HepG2 (cell line): ENCODE measurements around the gene LMAN2L. TPM values are rescaled to one million over a fixed set of nuclear protein-coding genes. Genes with fewer than 3 reads are reported as not detected.

ENCODE experiments used
- ELF1 ChIP-seq: sonication (generic); formaldehyde crosslinking; IDR thresholded peaks from 2 replicates; pipeline ENCODE4 v1.4.0; 2020; ENCODE audit warnings: missing genetic modification reagents
- HNRNPUL1 ChIP-seq: fragments of 200-400 bp; formaldehyde crosslinking; IDR thresholded peaks from 2 replicates; pipeline ENCODE4 v1.6.1; 2017; ENCODE audit warnings: low read depth, mild to moderate bottlenecking, low read length, moderate library complexity
- HOXA7 ChIP-seq: sonication (generic); formaldehyde crosslinking; IDR thresholded peaks from 2 replicates; pipeline ENCODE4 v1.8.1; 2022; ENCODE audit warnings: mild to moderate bottlenecking, missing genetic modification reagents, moderate library complexity
- IRF1 ChIP-seq: sonication (generic); formaldehyde crosslinking; IDR thresholded peaks from 2 replicates; pipeline ENCODE4 v1.4.0; 2020; ENCODE audit warnings: low read depth, mild to moderate bottlenecking, missing genetic modification reagents
- ISX ChIP-seq: sonication (generic); formaldehyde crosslinking; conservative IDR thresholded peaks from 2 replicates; pipeline ENCODE4 v1.5.0; 2020; ENCODE audit warnings: missing genetic modification reagents
- KAT2B ChIP-seq: fragments of 150-350 bp; IDR thresholded peaks from 2 replicates; pipeline ENCODE4 v1.6.1; 2014; ENCODE audit warnings: low read depth, low read length, borderline replicate concordance
- KDM5B ChIP-seq: sonication (generic); formaldehyde crosslinking; IDR thresholded peaks from 2 replicates; pipeline ENCODE4 v1.4.0; 2020; ENCODE audit warnings: missing genetic modification reagents, mild to moderate bottlenecking, borderline replicate concordance
- KLF13 ChIP-seq: sonication (generic); formaldehyde crosslinking; IDR thresholded peaks from 2 replicates; pipeline ENCODE4 v1.4.0; 2020; ENCODE audit warnings: mild to moderate bottlenecking, missing genetic modification reagents
- MLX ChIP-seq: IDR thresholded peaks from 2 replicates; pipeline ENCODE4 v1.6.1; 2016
- MXI1 ChIP-seq: IDR thresholded peaks from 3 replicates; pipeline ENCODE4 v1.6.1; 2012; ENCODE audit warnings: low read depth, low read length, inconsistent platforms, borderline replicate concordance
- NFE2L1 ChIP-seq: sonication (generic); formaldehyde crosslinking; IDR thresholded peaks from 2 replicates; pipeline ENCODE4 v1.4.0; 2020; ENCODE audit warnings: missing genetic modification reagents, mild to moderate bottlenecking, borderline replicate concordance
- NFYB ChIP-seq: sonication (generic); formaldehyde crosslinking; IDR thresholded peaks from 2 replicates; pipeline ENCODE4 v1.4.0; 2020; ENCODE audit warnings: missing genetic modification reagents
- NKX3-1 ChIP-seq: sonication (generic); formaldehyde crosslinking; IDR thresholded peaks from 2 replicates; pipeline ENCODE4 v1.5.0; 2020; ENCODE audit warnings: missing genetic modification reagents
- NR1H2 ChIP-seq: sonication (generic); formaldehyde crosslinking; IDR thresholded peaks from 2 replicates; pipeline ENCODE4 v1.8.1; 2022; ENCODE audit warnings: low read depth, missing genetic modification reagents, borderline replicate concordance
- PLSCR1 ChIP-seq: sonication (generic); formaldehyde crosslinking; IDR thresholded peaks from 2 replicates; pipeline ENCODE4 v1.5.0; 2020; ENCODE audit warnings: missing genetic modification reagents, mild to moderate bottlenecking, borderline replicate concordance
- RELA ChIP-seq: sonication (generic); formaldehyde crosslinking; IDR thresholded peaks from 2 replicates; pipeline ENCODE4 v1.4.0; 2020; ENCODE audit warnings: missing genetic modification reagents
- REXO4 ChIP-seq: sonication (generic); formaldehyde crosslinking; IDR thresholded peaks from 2 replicates; pipeline ENCODE4 v1.8.0; 2022; ENCODE audit warnings: missing genetic modification reagents, mild to moderate bottlenecking, borderline replicate concordance
- TBL1XR1 ChIP-seq: fragments of 150-350 bp; IDR thresholded peaks from 2 replicates; pipeline ENCODE4 v1.6.1; 2014; ENCODE audit warnings: borderline replicate concordance, low read length; ENCODE audit not compliant: partially characterized antibody
- TFDP1 ChIP-seq: IDR thresholded peaks from 2 replicates; pipeline ENCODE4 v1.6.1; 2016; ENCODE audit warnings: missing compliant biosample characterization, missing genetic modification reagents, borderline replicate concordance
- ZBTB21 ChIP-seq: sonication (generic); formaldehyde crosslinking; IDR thresholded peaks from 2 replicates; pipeline ENCODE4 v1.4.0; 2020; ENCODE audit warnings: missing genetic modification reagents
- ZBTB8A ChIP-seq: sonication (generic); formaldehyde crosslinking; IDR thresholded peaks from 2 replicates; pipeline ENCODE4 v1.4.0; 2020; ENCODE audit warnings: mild to moderate bottlenecking, low read depth, missing genetic modification reagents, borderline replicate concordance
- ZC3H13 ChIP-seq: sonication (generic); formaldehyde crosslinking; IDR thresholded peaks from 2 replicates; pipeline ENCODE4 v1.8.1; 2023; ENCODE audit warnings: mild to moderate bottlenecking, missing genetic modification reagents, moderate library complexity
- ZNF652 ChIP-seq: IDR thresholded peaks from 2 replicates; pipeline ENCODE4 v1.6.1; 2016; ENCODE audit warnings: low read depth, borderline replicate concordance
- ZSCAN25 ChIP-seq: sonication (generic); formaldehyde crosslinking; IDR thresholded peaks from 2 replicates; pipeline ENCODE4 v1.8.0; 2022; ENCODE audit warnings: mild to moderate bottlenecking, missing genetic modification reagents
- polyA plus RNA-seq, 8 experiments: library from polyadenylated mRNA; depleted of rRNA in 3 of 8; stranded (reverse) in 7 of 8; unstranded in 1 of 8; fragments of >200 nt; fragmentation: Illumina TruSeq in 4 of 8; extraction: Trizol in 4 of 8; gene quantifications; 2 replicates each; pipeline versions ENCODE4 v1.2.1 to v1.2.3, GENCODE V29; 2011 to 2016; ENCODE audit warnings: low read depth in 4 of 8, missing spikeins in 1 of 8, mixed read lengths in 1 of 8; ENCODE audit not compliant: insufficient read depth in 1 of 8
- total RNA-seq, 5 experiments: library from RNA; depleted of rRNA; stranded (reverse); fragments of >200 nt; fragmentation: Illumina TruSeq; extraction: Trizol; gene quantifications; 2 replicates each; pipeline ENCODE4 v1.2.3, GENCODE V29; 2016; ENCODE audit warnings: low read depth in 1 of 5

Gene LMAN2L
- total and polyA plus RNA-seq, 2 of the 13 experiments (the other 11 are each of a cell fraction or from before 2014, with no cell fraction given): 39.1 to 57.9 TPM

GRCh38 chr2:96685577-96686459 is 54.0 kb downstream of the LMAN2L start (continued):
- TF ChIP-seq PLSCR1 (CRISPR knock-in tag) (no peak), IRF1 (CRISPR knock-in tag) (no peak), KDM5B (CRISPR knock-in tag) (peak; percentile 81), ZBTB21 (no peak), HOXA7 (CRISPR knock-in tag) (no peak), MXI1 (0 out of 3 replicates have a peak, but pooled peaks have one; percentile 28), NFYB (CRISPR knock-in tag) (no peak), ISX (CRISPR knock-in tag) (no peak), HNRNPUL1 (no peak), TFDP1 (CRISPR knock-in tag) (peak; percentile 74), ELF1 (CRISPR knock-in tag) (peak; percentile 37), TBL1XR1 (no peak), NR1H2 (CRISPR knock-in tag) (no peak), REXO4 (CRISPR knock-in tag) (no peak), KAT2B (no peak), MLX (0 out of 2 replicates have a peak, but pooled peaks have one; percentile 60), NFE2L1 (CRISPR knock-in tag) (no peak; the same call in 1 of the 2 replicates), NKX3-1 (no peak), RELA (0 out of 2 replicates have a peak, but pooled peaks have one; percentile 56), KLF13 (CRISPR knock-in tag) (peak; percentile 89; the same call in 1 of the 2 replicates), ZC3H13 (CRISPR knock-in tag) (no peak), ZBTB8A (CRISPR knock-in tag) (no peak), ZSCAN25 (CRISPR knock-in tag) (no peak; the same call in 1 of the 2 replicates), ZNF652 (CRISPR knock-in tag) (peak; percentile 65; the same call in 1 of the 2 replicates)
